GM12891 (cell line): ENCODE data around the gene SLC35A4.

Experiments used
- PAX5 ChIP-seq: IDR thresholded peaks from 2 replicates; pipeline ENCODE4 v1.6.1; 2011; ENCODE audit warnings: low read length, moderate library complexity, mild to moderate bottlenecking; ENCODE audit not compliant: insufficient read depth, severe bottlenecking
- POLR2A ChIP-seq: IDR thresholded peaks from 2 replicates; pipeline ENCODE4 v1.6.1; 2011; ENCODE audit warnings: low read depth, low read length, control low read depth
- POLR2AphosphoS5 ChIP-seq: IDR thresholded peaks from 2 replicates; pipeline ENCODE4 v1.6.1; 2011; ENCODE audit warnings: low read depth, low read length, control low read depth

- no peak for TF ChIP-seq POLR2A
- no peak for TF ChIP-seq POLR2AphosphoS5
- TF ChIP-seq PAX5: no peak
Observed at GRCh38 chr5:140561753-140562523, 2.7 kb upstream of the SLC35A4 start.
